GM13977 (cell line): ENCODE data around the gene ZNRF1.

ENCODE experiments used
- DNase-seq: peaks from one replicate; pipeline ENCODE4 v3.0.0; 2012; ENCODE audit warnings: low spot score
- CTCF ChIP-seq: IDR thresholded peaks from 2 replicates; pipeline ENCODE4 v1.5.1; 2012; ENCODE audit warnings: mild to moderate bottlenecking, control low read depth; ENCODE audit not compliant: insufficient read depth; ENCODE audit errors: extremely low read depth, missing control alignments
- in situ Hi-C: fragments of 300-500 bp; cut with MboI; formaldehyde crosslinking; loops from one replicate; pipeline ENCODE4 v1.12.0; 2022; ENCODE audit warnings: low sequenced_read_pairs, low pct_unique_long_range_greater_than_20kb, mixed read lengths, inconsistent platforms; ENCODE audit not compliant: unreplicated experiment

Gene ZNRF1

GRCh38 chr16:75043175-75043895 lies 44.5 kb downstream of the ZNRF1 start:
- no peak for TF ChIP-seq CTCF
- no peak for DNase-seq
- in situ Hi-C loops = no loop called here

- DNase-seq = no peak
- in situ Hi-C loops = no loop called here
- no peak for TF ChIP-seq CTCF
Measured at GRCh38 chr16:75044800-75045361, 46.1 kb downstream of the ZNRF1 start.

- in situ Hi-C loops = no loop called here
- DNase-seq = no peak
- no peak for TF ChIP-seq CTCF
Measured at GRCh38 chr16:75045424-75045823, 46.6 kb downstream of the ZNRF1 start.

GRCh38 chr16:75048054-75048453 lies 49.2 kb downstream of the ZNRF1 start:
- in situ Hi-C loops = no loop called here
- TF ChIP-seq CTCF = no peak
- no peak for DNase-seq

- no peak for DNase-seq
Measured at GRCh38 chr16:75048530-75048929, 49.7 kb downstream of the ZNRF1 start.

GRCh38 chr16:75052481-75053202 lies 53.8 kb downstream of the ZNRF1 start:
- TF ChIP-seq CTCF = no peak
- DNase-seq = no peak
- in situ Hi-C loops = no loop called here

More at GRCh38 chr16:75048530-75048929, 49.7 kb downstream of the ZNRF1 start:
- in situ Hi-C loops = no loop called here
- TF ChIP-seq CTCF = no peak
